NK-92 (cell line): Measurements from ENCODE around the gene STK39.
"Not testable (repeated sequence)": the region's sequence is repeated elsewhere in the genome, so short reads cannot be mapped to it uniquely, and the experiment has no call there.

Source experiments
- DNase-seq: peaks from one replicate; lab custom pipeline; 2025; ENCODE audit not compliant: unreplicated experiment; lab: John Stamatoyannopoulos, UW

The STK39 gene

GRCh38 chr2:168058675-168059074 is 188.7 kb downstream of the STK39 start:
- no peak for DNase-seq

DNA sequence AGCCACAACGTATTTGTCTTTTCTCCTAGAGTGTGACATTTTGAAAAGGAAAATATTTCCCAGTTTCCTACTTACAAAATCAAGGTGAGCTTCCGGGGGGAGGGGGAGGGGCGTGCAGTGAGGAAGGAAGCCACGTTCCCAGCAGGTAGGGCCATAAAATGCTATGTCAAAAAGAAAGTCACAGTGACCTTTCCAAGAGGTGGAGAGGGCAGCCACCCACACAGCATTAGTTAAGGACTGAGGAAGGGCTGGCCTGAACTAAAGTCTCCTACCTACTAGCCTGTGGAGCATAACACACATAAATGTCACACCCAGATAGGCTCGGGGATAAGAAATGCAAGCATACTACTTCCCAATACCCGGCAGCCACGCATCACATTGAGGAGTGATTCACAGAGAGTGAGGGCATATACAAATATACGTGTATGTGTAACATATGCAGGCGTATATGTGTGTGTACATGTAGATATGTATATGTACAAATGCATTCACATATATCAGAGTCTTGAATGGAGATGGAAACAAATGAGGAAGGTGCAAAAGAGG is 191.1 kb downstream of the STK39 start:
- DNase-seq, result no peak

DNA sequence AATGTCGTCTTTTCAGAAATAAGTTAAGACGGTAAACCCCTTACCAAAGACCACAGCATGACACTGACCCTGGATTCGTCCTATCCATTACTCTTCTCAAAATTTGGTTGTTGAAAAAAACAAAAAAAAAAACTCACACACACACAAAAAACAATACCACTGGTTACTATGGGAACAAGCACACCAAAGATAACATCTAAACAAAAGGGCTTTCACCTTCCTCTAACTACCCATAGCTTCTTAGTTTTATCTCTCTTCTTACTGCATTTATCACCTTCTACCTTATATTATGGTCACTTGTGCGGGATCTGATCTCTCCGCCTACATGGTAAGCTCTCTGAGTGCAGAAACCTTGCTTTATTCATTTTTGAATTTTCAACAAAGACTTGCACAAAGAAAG is 192.7 kb downstream of the STK39 start:
- no peak for DNase-seq

DNA sequence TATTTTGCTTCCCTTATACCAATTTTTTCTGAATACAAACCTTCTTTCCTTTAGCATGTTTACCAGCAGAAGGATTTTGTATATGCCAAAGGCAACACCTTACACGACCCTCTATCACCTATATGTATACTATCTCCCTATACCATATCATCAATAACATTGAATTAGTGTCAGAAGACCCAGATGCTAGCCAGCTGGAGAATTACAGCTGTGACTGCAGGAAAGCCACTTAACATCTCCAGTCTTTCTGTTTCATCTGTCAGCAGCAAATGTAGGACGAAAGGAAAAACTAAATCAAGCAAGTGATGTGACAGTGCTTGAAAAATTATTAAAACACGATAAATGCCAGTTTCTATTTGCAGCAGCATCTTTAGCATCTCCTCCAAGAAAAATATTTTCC is 193.7 kb downstream of the STK39 start:
- no peak for DNase-seq

- DNase-seq, result no peak
These were observed 194.6 kb downstream of the STK39 start for GRCh38 chr2:168052773-168053172.

DNA sequence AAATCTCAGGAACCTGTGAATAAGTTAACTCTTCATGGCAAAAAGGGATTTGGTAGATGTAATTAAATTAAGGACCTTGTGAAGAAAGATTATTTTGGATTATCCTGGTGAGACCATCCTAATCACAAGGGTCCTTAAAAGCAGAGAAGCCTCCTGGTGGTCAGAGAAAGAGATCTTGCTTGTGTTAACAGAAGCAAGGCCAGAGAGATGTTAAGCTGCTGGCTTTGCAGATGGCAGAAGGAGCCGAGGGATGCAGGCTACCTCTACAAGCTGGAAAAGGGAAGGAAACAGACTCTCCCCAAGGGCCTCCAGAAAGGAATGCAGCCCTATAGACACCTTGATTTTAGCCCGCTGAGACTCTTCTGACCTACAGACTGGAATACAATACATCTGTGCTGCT is 197.0 kb downstream of the STK39 start:
- no peak for DNase-seq

GRCh38 chr2:168049609-168050008 is 197.8 kb downstream of the STK39 start:
- no peak for DNase-seq

GRCh38 chr2:168047091-168047690 is 200.2 kb downstream of the STK39 start:
- no peak for DNase-seq

DNA sequence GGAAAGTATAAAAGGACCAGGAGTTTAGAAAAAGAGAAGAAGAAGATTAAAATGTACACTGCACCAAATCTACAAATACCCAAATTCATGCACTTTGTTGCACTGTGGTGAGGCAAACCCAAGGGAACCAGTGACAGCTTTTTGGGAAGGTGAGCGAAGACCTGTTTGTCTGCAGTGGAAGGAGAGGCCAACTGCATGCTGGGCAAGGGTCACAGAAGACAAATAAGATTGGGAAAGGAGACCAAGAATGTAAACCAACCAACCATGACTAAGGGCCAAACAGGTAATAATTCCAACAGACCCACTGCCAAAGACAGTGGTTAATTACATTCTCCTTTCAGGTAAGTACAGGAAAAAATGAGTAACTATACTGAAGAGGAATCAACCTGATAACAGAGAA is 202.8 kb downstream of the STK39 start:
- DNase-seq, result no peak

- no peak for DNase-seq
These were observed 203.2 kb downstream of the STK39 start for GRCh38 chr2:168044176-168044575.

DNA sequence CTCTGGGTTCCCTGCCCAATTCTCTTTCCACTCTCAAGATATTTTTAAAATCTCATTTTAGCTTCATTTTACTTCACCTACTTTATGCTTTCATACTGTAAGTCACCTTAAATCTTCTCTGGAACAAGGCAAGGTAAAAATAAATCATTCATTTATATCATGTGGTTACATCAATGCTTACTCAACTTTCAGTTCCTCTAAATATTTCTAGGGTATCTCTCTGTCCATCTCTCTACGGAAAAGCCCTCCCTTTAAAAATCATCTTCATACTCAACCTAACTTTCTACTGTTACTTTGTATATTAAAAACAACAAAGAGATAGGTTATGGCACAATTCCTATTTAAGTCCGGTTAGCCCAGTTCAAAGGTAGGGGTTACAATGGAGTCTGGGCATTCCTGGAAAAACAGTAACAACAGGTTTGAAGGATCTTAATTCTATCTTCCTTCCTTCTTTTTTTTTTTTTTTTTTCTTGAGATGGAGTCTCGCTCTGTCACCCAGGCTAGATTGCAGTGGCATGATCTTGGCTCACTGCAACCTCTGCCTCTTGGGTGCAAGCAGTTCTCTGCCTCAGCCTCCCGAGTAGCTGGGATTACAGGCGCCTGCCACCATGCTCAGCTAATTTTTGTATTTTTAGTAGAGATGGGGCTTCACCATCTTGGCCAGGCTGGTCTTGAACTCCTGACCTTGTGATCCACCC is 205.1 kb downstream of the STK39 start:
- not testable (repeated sequence) for DNase-seq

GRCh38 chr2:168039881-168040280 is 207.5 kb downstream of the STK39 start:
- DNase-seq, result no peak

GRCh38 chr2:168037778-168038177 is 209.6 kb downstream of the STK39 start:
- DNase-seq, result no peak

- DNase-seq, result no peak
These were observed 211.9 kb downstream of the STK39 start for GRCh38 chr2:168035458-168035857.

DNA sequence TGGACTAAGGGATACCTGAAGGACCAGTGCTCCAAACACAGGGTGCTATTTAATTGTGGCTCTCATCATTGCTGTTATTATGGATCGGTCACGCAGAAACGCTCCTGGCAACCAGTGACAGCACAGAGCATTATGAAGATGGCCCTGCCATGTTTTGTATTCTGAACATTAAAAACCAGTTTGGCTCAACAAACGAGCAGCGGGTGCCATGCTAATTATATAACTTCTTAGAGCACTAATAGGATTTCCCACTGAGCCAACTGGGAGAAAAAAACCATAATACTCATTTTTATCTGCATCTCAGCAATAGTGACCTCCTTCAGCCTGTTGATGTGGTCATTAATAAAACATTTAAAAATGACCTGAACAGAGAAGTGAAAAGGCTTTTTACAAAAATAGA is 212.8 kb downstream of the STK39 start:
- no peak for DNase-seq

DNA sequence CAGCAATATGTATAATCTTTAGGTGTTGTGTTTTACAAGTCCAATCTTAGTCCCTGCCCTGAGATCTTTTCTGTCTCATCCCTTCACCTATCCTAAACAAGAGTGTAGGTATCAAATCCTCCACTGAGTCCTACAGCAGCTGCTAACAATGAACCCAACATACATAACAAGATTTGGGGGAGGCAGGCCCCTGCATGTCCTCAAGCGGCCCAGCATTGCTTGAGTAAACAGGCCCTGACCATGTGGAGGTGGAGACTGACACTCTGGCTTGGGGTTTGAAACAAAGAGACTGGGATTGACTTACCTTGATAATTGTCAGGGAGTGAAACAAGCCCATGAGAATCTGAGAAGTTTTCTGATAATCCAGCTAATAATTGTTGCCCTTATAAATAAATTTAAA is 213.4 kb downstream of the STK39 start:
- DNase-seq, result no peak

GRCh38 chr2:168032091-168032490 is 215.3 kb downstream of the STK39 start:
- DNase-seq, result no peak

DNA sequence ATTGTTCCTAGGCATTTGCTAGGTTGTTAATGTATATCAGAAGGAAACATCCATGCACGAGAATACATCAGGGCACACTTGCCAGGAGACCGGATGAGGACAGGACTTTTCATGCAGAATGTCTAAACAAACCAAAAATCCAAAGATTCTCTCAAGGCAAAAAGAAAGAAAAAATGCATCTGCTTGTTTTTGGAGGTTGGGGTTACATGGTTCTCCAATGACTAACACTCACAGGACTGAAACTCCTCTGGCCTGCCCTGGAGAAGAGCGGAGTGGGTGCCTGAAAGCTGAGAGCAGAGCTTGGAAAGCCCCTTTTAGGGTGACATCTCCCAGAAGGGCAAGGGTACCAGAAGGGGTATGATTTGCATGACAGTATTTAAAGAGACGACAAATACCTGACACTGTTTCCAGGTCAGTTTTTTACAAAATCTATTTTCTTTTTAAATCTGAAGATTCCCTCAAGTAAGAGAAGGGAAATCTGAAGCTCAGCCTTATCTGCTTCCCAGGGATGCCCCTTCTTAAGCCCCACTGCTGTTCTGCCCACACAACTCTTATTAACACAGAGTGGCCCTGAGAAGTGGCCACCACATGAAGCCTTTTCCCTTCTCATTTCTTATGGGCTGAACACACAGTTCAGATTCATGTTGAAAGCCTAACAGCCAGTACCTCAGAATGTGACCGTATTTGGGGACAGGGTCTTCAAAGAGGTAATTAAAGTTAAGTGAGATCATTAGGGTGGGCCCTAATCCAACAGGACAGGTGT is 216.4 kb downstream of the STK39 start:
- DNase-seq, result no peak

DNA sequence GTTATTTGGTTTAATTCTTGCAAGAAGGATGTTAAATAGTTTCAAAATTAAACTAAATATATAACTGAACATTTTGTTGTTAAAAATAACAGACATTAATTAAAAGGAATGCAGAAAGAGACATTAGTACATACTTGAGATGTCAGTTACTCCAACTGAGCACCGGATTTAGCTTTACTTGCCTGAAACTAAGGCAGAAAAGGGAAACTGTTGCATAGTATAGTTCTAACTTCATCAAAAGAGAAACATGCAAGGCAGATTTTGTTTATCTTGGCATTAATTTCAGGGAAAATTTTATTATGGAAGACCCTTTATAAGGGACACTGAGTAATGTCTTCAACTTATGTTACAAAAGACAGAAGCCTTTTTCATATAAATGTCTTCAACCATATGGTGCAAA is 218.3 kb downstream of the STK39 start:
- DNase-seq, result no peak

GRCh38 chr2:168028362-168028761 is 219.0 kb downstream of the STK39 start:
- DNase-seq, result no peak

DNA sequence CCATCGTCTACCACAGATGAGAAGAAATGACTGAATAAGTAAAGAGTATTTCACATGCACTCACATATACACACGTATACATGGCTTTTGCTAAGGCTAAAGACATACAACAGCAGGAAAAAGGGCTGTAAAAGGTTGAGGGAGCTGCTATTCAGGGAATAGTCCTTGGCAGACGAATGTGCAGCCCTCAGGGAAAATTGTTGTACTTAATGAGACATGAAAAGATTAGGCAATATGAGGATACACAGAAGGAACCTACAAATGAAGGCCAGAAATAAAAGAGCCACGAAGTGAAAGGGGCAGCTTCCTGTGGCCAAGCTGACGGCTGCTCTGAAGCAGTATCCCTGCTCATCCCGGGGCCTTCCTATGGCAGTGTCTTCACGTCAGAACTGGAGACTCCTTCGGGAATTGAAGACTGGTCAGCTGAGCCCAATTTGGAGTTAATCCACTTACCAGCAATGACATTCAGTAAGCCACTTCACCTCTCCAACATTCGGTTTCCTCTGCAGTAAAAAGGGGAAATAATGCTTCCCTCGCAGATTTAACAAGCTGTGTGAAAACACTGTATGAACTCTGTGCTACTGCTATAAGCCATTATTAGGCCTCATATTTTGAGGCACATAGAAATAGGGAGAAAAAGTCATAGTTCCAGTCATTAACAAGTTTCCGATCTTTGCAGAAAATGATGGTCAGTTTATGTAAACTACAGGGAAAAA is 221.8 kb downstream of the STK39 start:
- DNase-seq, result no peak
